H1 (cell line): Measurements from ENCODE around the gene PTPN18. TPM values are rescaled to one million over a fixed set of nuclear protein-coding genes. Genes with fewer than 3 reads are reported as not detected.

Experiments
- CTCF ChIA-PET: fragments of 300-600 bp; sonication (Branson Sonifier 250); formaldehyde crosslinking; loops from one replicate; lab custom pipeline; 2021; ENCODE audit not compliant: partially characterized antibody; lab: Charles Lee
- POLR2A ChIA-PET: fragments of 300-600 bp; sonication (Branson Sonifier 250); formaldehyde crosslinking; loops from one replicate; lab custom pipeline; 2021; ENCODE audit warnings: inconsistent platforms; ENCODE audit not compliant: partially characterized antibody; lab: Charles Lee
- DNase-seq, 2 experiments: peaks; one replicate each; pipeline versions ENCODE4 v3.0.0 to v3.0.0-alpha.2; 2010 to 2022; ENCODE audit warnings: low spot score in 2 of 2, low read depth in 1 of 2, mixed read lengths in 1 of 2
- FAIRE-seq: peaks from 2 replicates; lab custom pipeline; 2011; peaks lifted over from hg19 to GRCh38; lab: Jason Lieb, UNC
- H2AFZ ChIP-seq: 2 replicates; pipeline ENCODE4 v1.8.1; 2012; ENCODE audit warnings: low read length, inconsistent platforms
- H2AK5ac ChIP-seq: 2 replicates; pipeline ENCODE4 v1.6.1; 2013; ENCODE audit warnings: low read depth, low read length
- H2BK120ac ChIP-seq: replicated peaks from 2 replicates; pipeline ENCODE3; 2013; ENCODE audit warnings: low read depth, low read length, inconsistent platforms
- H2BK12ac ChIP-seq: 2 replicates; pipeline ENCODE4 v1.6.1; 2013; ENCODE audit warnings: low read depth, low read length
- H2BK15ac ChIP-seq: 2 replicates; pipeline ENCODE4 v1.6.1; 2013; ENCODE audit warnings: low read length
- H2BK20ac ChIP-seq: 2 replicates; pipeline ENCODE4 v1.6.1; 2013; ENCODE audit warnings: low read length
- H2BK5ac ChIP-seq: 2 replicates; pipeline ENCODE4 v1.6.1; 2013; ENCODE audit warnings: low read depth, low read length
- H3K14ac ChIP-seq: 2 replicates; pipeline ENCODE4 v1.6.1; 2013; ENCODE audit warnings: inconsistent platforms; ENCODE audit not compliant: insufficient read length
- H3K18ac ChIP-seq: 2 replicates; pipeline ENCODE4 v1.6.1; 2013; ENCODE audit warnings: low read length; ENCODE audit errors: extremely low read depth
- H3K23ac ChIP-seq: 2 replicates; pipeline ENCODE4 v1.6.1; 2013; ENCODE audit warnings: inconsistent platforms; ENCODE audit not compliant: insufficient read length
- H3K23me2 ChIP-seq: 2 replicates; pipeline ENCODE4 v1.6.1; 2013; ENCODE audit warnings: low read depth, low read length
- H3K27ac ChIP-seq: 2 replicates; pipeline ENCODE4 v1.6.1; 2011; ENCODE audit warnings: low read depth, low read length, inconsistent platforms
- H3K27me3 ChIP-seq, 4 experiments: replicated peaks in 1 of 4; 1 replicate in 1 of 4; 2 replicates in 3 of 4; pipeline versions ENCODE4 v1.6.1 to v1.8.1; 2011 to 2013; ENCODE audit warnings: low read length in 3 of 4, mild to moderate bottlenecking in 3 of 4, inconsistent platforms in 2 of 4, mixed read lengths in 2 of 4, moderate library complexity in 1 of 4; ENCODE audit not compliant: control insufficient read depth in 3 of 4, insufficient read depth in 3 of 4; ENCODE audit errors: extremely low read depth in 1 of 4
- H3K36me3 ChIP-seq, 4 experiments: 2 replicates each; pipeline versions ENCODE4 v1.6.1 to v1.8.1; 2011 to 2013; ENCODE audit warnings: mild to moderate bottlenecking in 4 of 4, low read length in 3 of 4, moderate library complexity in 2 of 4, control low read depth in 1 of 4, inconsistent platforms in 1 of 4; ENCODE audit not compliant: insufficient read depth in 4 of 4, control insufficient read depth in 2 of 4
- H3K4ac ChIP-seq: replicated peaks from 2 replicates; pipeline ENCODE3; 2013; ENCODE audit warnings: low read length, low read depth, mixed read lengths, inconsistent platforms; ENCODE audit not compliant: insufficient read length
- H3K4me1 ChIP-seq, 4 experiments: replicated peaks in 1 of 4; 1 replicate in 1 of 4; 2 replicates in 3 of 4; pipeline versions ENCODE4 v1.6.1 to v1.8.1; 2011 to 2013; ENCODE audit warnings: low read length in 3 of 4, inconsistent platforms in 2 of 4, mixed read lengths in 1 of 4; ENCODE audit not compliant: insufficient read depth in 4 of 4, control insufficient read depth in 3 of 4
- H3K4me2 ChIP-seq, 2 experiments: 2 replicates each; pipeline versions ENCODE4 v1.6.1 to v1.8.1; 2011 to 2013; ENCODE audit warnings: low read depth in 2 of 2, low read length in 2 of 2, control low read depth in 1 of 2, inconsistent platforms in 1 of 2, mild to moderate bottlenecking in 1 of 2; ENCODE audit not compliant: insufficient read depth in 1 of 2
- H3K4me3 ChIP-seq, 4 experiments: fragments of 200-600, 300-600 bp in 1 of 4; sonication (generic), shearing (Covaris generic), sonication (Bioruptor Twin) in 1 of 4; 2 replicates each; pipeline versions ENCODE4 v1.5.1 to v1.8.1; 2011 to 2016; ENCODE audit warnings: low read length in 4 of 4, low read depth in 3 of 4, control low read depth in 2 of 4, inconsistent platforms in 2 of 4, mild to moderate bottlenecking in 2 of 4, mixed read lengths in 1 of 4, moderate library complexity in 1 of 4; ENCODE audit not compliant: insufficient read depth in 2 of 4; ENCODE audit errors: extremely low read depth in 1 of 4
- H3K56ac ChIP-seq: replicated peaks from 2 replicates; pipeline ENCODE3; 2013; ENCODE audit warnings: low read depth, mild to moderate bottlenecking, mixed read lengths, low read length, inconsistent platforms; ENCODE audit not compliant: insufficient read length
- H3K79me1 ChIP-seq: 2 replicates; pipeline ENCODE4 v1.6.1; 2013; ENCODE audit warnings: low read depth, low read length, control low read depth
- H3K79me2 ChIP-seq, 2 experiments: 2 replicates each; pipeline versions ENCODE4 v1.6.1 to v1.8.1; 2012 to 2013; ENCODE audit warnings: low read length in 2 of 2, mild to moderate bottlenecking in 2 of 2, inconsistent platforms in 1 of 2; ENCODE audit not compliant: insufficient read depth in 2 of 2, control insufficient read depth in 1 of 2
- H3K9ac ChIP-seq, 4 experiments: replicated peaks in 1 of 4; 1 replicate in 1 of 4; 2 replicates in 3 of 4; pipeline versions ENCODE4 v1.6.1 to v1.8.1; 2011 to 2013; ENCODE audit warnings: low read depth in 3 of 4, low read length in 3 of 4, control low read depth in 2 of 4, mild to moderate bottlenecking in 2 of 4, moderate library complexity in 2 of 4, inconsistent platforms in 1 of 4; ENCODE audit errors: extremely low read depth in 1 of 4
- H3K9me3 ChIP-seq, 2 experiments: 2 replicates each; pipeline versions ENCODE4 v1.6.1 to v1.8.1; 2012 to 2013; ENCODE audit warnings: mild to moderate bottlenecking in 2 of 2, moderate library complexity in 2 of 2, control low read depth in 1 of 2, inconsistent platforms in 1 of 2, low read depth in 1 of 2, low read length in 1 of 2, mixed read lengths in 1 of 2; ENCODE audit not compliant: insufficient read depth in 2 of 2
- H4K20me1 ChIP-seq, 2 experiments: replicated peaks in 1 of 2; 2 replicates each; pipeline versions ENCODE3 to v1.8.1; 2011 to 2013; ENCODE audit warnings: inconsistent platforms in 2 of 2, low read length in 2 of 2, mild to moderate bottlenecking in 1 of 2; ENCODE audit not compliant: insufficient read depth in 2 of 2, control insufficient read depth in 1 of 2
- H4K5ac ChIP-seq: 2 replicates; pipeline ENCODE4 v1.6.1; 2013; ENCODE audit warnings: low read length, low read depth, mixed read lengths, inconsistent platforms; ENCODE audit not compliant: insufficient read length
- H4K8ac ChIP-seq: 2 replicates; pipeline ENCODE4 v1.8.0; 2013; ENCODE audit warnings: mild to moderate bottlenecking, moderate library complexity, low read length, inconsistent platforms; ENCODE audit not compliant: insufficient read depth; ENCODE audit errors: extremely low read depth
- H4K91ac ChIP-seq: replicated peaks from 2 replicates; pipeline ENCODE3; 2013; ENCODE audit warnings: low read length, mixed read lengths, inconsistent platforms; ENCODE audit not compliant: insufficient read length
- CBX8 ChIP-seq: fragments of 300-800, 300-1000 bp; sonication (generic); IDR thresholded peaks from 2 replicates; pipeline ENCODE4 v1.7.1; 2016; ENCODE audit warnings: low read depth, low read length, borderline replicate concordance
- CHD1 ChIP-seq: IDR thresholded peaks from 2 replicates; pipeline ENCODE4 v1.6.1; 2012; ENCODE audit warnings: low read depth, low read length, improper control_type of control experiment
- EGR1 ChIP-seq: IDR thresholded peaks from 2 replicates; pipeline ENCODE4 v1.6.1; 2011; ENCODE audit warnings: low read depth, low read length, borderline replicate concordance
- EP300 ChIP-seq, 2 experiments: IDR thresholded peaks; 1 replicate in 1 of 2; 2 replicates in 1 of 2; pipeline ENCODE4 v1.6.1; 2011 to 2012; ENCODE audit warnings: low read depth in 2 of 2, low read length in 2 of 2, mild to moderate bottlenecking in 2 of 2, borderline replicate concordance in 1 of 2, inconsistent platforms in 1 of 2, moderate library complexity in 1 of 2
- HDAC6 ChIP-seq: IDR thresholded peaks from one replicate; pipeline ENCODE4 v1.7.1; 2012; ENCODE audit warnings: low read depth, mild to moderate bottlenecking, inconsistent platforms, low read length, moderate library complexity
- KDM5A ChIP-seq: fragments of 200-600 bp; IDR thresholded peaks from 2 replicates; pipeline ENCODE4 v1.7.1; 2012; ENCODE audit warnings: mild to moderate bottlenecking, low read length, inconsistent platforms, mixed read lengths
- RNF2 ChIP-seq: fragments of 200-900, 300-1000 bp; sonication (generic); IDR thresholded peaks from 2 replicates; pipeline ENCODE4 v1.7.1; 2016; ENCODE audit warnings: borderline replicate concordance, low read depth, mild to moderate bottlenecking, antibody characterized with exemption, low read length; ENCODE audit not compliant: poor library complexity, severe bottlenecking; ENCODE audit errors: missing control alignments
- SAP30 ChIP-seq: fragments of 300-600 bp; sonication (generic); IDR thresholded peaks from 2 replicates; pipeline ENCODE4 v1.7.1; 2012; ENCODE audit warnings: low read length, moderate library complexity, mild to moderate bottlenecking, inconsistent platforms; ENCODE audit not compliant: insufficient read depth, insufficient replicate concordance
- SP1 ChIP-seq: IDR thresholded peaks from 2 replicates; pipeline ENCODE4 v1.6.1; 2011; ENCODE audit warnings: low read depth, low read length
- SP4 ChIP-seq: IDR thresholded peaks from 2 replicates; pipeline ENCODE4 v1.6.1; 2012; ENCODE audit warnings: low read length, inconsistent platforms
- TAF1 ChIP-seq: IDR thresholded peaks from 2 replicates; pipeline ENCODE4 v1.6.1; 2011; ENCODE audit warnings: mild to moderate bottlenecking, low read depth, low read length
- TBP ChIP-seq: IDR thresholded peaks from 2 replicates; pipeline ENCODE4 v1.6.1; 2011; ENCODE audit warnings: low read depth, low read length, improper control_type of control experiment
- polyA plus RNA-seq, 7 experiments: library from polyadenylated mRNA; depleted of rRNA in 3 of 7; stranded (reverse) in 5 of 7; unstranded in 2 of 7; fragments of >200 nt in 5 of 7; fragments of 200-250 nt in 2 of 7; gene quantifications; 1 replicate in 5 of 7; 2 replicates in 1 of 7; 4 replicates in 1 of 7; pipeline versions ENCODE4 v1.2.1 to v1.2.3, GENCODE V29; 2011 to 2013; ENCODE audit warnings: missing spikeins in 2 of 7, mixed read lengths in 2 of 7
- total RNA-seq: library from RNA; stranded (reverse); fragmentation: NEBNext Ultra II Directional; extraction: Animal tissue kit (Norgen Biotek cat#: 25700); gene quantifications from 2 replicates; pipeline ENCODE4 v1.2.1, GENCODE V29; 2021
- TF ChIP-seq, protein P1 (sequence below), 3 experiments: IDR thresholded peaks; 1 replicate in 2 of 3; 2 replicates in 1 of 3; pipeline versions ENCODE4 v1.5.1 to v1.6.1; 2011; ENCODE audit warnings: low read length in 3 of 3, mild to moderate bottlenecking in 3 of 3, inconsistent platforms in 2 of 3, low read depth in 1 of 3, moderate library complexity in 1 of 3; ENCODE audit not compliant: insufficient read depth in 1 of 3; ENCODE audit errors: control extremely low read depth in 1 of 3

The PTPN18 gene
- total and polyA plus RNA-seq, 2 of the 8 experiments (the other 6 are each of a cell fraction or from before 2014, with no cell fraction given) = 13.2 to 14.7 TPM

DNA sequence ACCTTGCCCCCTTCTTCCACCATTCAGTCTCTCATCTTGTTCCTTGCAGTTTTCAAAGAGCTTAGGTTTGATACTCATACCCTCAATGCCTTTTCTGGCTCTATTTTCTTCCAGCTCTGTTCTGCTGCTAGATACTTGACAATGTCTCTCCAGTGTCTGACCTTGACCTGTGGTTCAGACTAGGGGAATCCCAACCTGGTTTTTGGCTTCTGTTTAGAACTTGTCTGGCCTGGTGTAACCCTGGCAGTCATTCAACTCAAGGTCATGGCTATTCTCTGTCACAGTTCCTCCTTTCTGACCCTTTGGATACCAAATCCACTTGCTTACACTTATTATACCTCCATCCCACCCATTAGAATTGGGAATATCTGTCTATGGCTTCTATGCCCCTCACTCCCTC lies 45.0 kb upstream of the PTPN18 start:
- H3K4me1 ChIP-seq = no peaks in the 10 kb centered on the region
- no peak overlapping the region for H4K91ac ChIP-seq
- no peak overlapping the region for H3K18ac ChIP-seq
- H2BK12ac ChIP-seq = no peak overlapping the region
- no peak overlapping the region for H4K8ac ChIP-seq
- no peak overlapping the region for H3K23ac ChIP-seq
- H3K56ac ChIP-seq = no peak overlapping the region
- no peaks in the 10 kb centered on the region for H3K9me3 ChIP-seq
- no peak overlapping the region for H3K27ac ChIP-seq
- H4K5ac ChIP-seq = no peak overlapping the region
- no peaks in the 10 kb centered on the region for H3K79me2 ChIP-seq
- H3K4ac ChIP-seq = no peak overlapping the region
- no peak for FAIRE-seq
- H2BK120ac ChIP-seq = no peak overlapping the region
- H2AFZ ChIP-seq = no peak overlapping the region
- H3K23me2 ChIP-seq = peaks cover 2% of the 10 kb centered on the region; the same call in 1 of the 2 replicates
- H3K79me1 ChIP-seq = no peaks in the 10 kb centered on the region
- no peak overlapping the region for H2AK5ac ChIP-seq
- no peaks in the 10 kb centered on the region for H3K36me3 ChIP-seq
- H3K4me3 ChIP-seq = no peak overlapping the region
- no peaks in the 10 kb centered on the region; a peak in 1 of 7 replicates for H3K27me3 ChIP-seq
- H2BK20ac ChIP-seq = no peak overlapping the region
- no peak overlapping the region for H3K9ac ChIP-seq
- ChIA-PET CTCF (interaction anchor here (0.7 to 1.5 kb wide), 3 partner anchors 11 to 22 kb away, joined by 3 to 6 read pairs (median 3); no protein-coding TSS in a partner anchor), POLR2A (no interaction called here)
- no peak for DNase-seq
- peaks cover 0 to 2% of the 10 kb centered on the region in 2 experiments for H4K20me1 ChIP-seq
- no peak overlapping the region for H3K14ac ChIP-seq
- H2BK5ac ChIP-seq = no peak overlapping the region
- no peak overlapping the region for H3K4me2 ChIP-seq
- H2BK15ac ChIP-seq = no peak overlapping the region
- TF ChIP-seq SAP30 (no peak), HDAC6 (no peak), SP4 (no peak), RNF2 (no peak), TBP (no peak), KDM5A (no peak), EP300 (IDR thresholded peaks at IDR 0.05; ENCODE audit: borderline replicate concordance in 1 of 2, low read depth in 2 of 2, low read length in 2 of 2) (no peak), SP1 (no peak), CHD1 (no peak), TAF1 (no peak), EGR1 (no peak), CBX8 (no peak)
- TF ChIP-seq, protein P1, sequence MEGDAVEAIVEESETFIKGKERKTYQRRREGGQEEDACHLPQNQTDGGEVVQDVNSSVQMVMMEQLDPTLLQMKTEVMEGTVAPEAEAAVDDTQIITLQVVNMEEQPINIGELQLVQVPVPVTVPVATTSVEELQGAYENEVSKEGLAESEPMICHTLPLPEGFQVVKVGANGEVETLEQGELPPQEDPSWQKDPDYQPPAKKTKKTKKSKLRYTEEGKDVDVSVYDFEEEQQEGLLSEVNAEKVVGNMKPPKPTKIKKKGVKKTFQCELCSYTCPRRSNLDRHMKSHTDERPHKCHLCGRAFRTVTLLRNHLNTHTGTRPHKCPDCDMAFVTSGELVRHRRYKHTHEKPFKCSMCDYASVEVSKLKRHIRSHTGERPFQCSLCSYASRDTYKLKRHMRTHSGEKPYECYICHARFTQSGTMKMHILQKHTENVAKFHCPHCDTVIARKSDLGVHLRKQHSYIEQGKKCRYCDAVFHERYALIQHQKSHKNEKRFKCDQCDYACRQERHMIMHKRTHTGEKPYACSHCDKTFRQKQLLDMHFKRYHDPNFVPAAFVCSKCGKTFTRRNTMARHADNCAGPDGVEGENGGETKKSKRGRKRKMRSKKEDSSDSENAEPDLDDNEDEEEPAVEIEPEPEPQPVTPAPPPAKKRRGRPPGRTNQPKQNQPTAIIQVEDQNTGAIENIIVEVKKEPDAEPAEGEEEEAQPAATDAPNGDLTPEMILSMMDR (IDR thresholded peaks at IDR 0.05; ENCODE audit: control extremely low read depth in 1 of 3, insufficient read depth in 1 of 3, low read depth in 1 of 3, low read length in 3 of 3) = no peak
